HUES64 (cell line): ENCODE results near the gene ALKBH2.
A peak's percentile ranks its signal among the peaks of the same experiment; 100 is the strongest.
"Not testable (repeated sequence)": the region's sequence is repeated elsewhere in the genome, so short reads cannot be mapped to it uniquely, and the experiment has no call there.

Experiments
- H3K27ac ChIP-seq: 2 replicates; pipeline ENCODE4 v1.7.0; 2013; ENCODE audit warnings: low read depth, low read length, inconsistent platforms
- H3K27me3 ChIP-seq: 2 replicates; pipeline ENCODE4 v1.6.1; 2013; ENCODE audit warnings: mild to moderate bottlenecking, low read length; ENCODE audit not compliant: insufficient read depth
- H3K36me3 ChIP-seq: 2 replicates; pipeline ENCODE4 v1.6.1; 2013; ENCODE audit warnings: mild to moderate bottlenecking, low read length; ENCODE audit not compliant: insufficient read depth
- H3K4me1 ChIP-seq: 2 replicates; pipeline ENCODE4 v1.6.1; 2013; ENCODE audit warnings: mild to moderate bottlenecking, low read length, moderate library complexity; ENCODE audit not compliant: insufficient read depth
- H3K4me3 ChIP-seq: 2 replicates; pipeline ENCODE4 v1.5.1; 2013; ENCODE audit warnings: mild to moderate bottlenecking, low read length, moderate library complexity
- H3K9ac ChIP-seq: 2 replicates; pipeline ENCODE4 v1.6.1; 2013; ENCODE audit warnings: mild to moderate bottlenecking, low read depth, low read length
- H3K9me3 ChIP-seq: 2 replicates; pipeline ENCODE4 v1.6.1; 2013; ENCODE audit warnings: low read depth, low read length; ENCODE audit not compliant: insufficient read depth
- WGBS: fragments of 150-250, 120-280 bp; methylation state at CpG from one replicate; pipeline ENCODE4 v1.1.7; 2013; ENCODE audit warnings: missing lambda C conversion rate; 5-methylcytosine and 5-hydroxymethylcytosine counted together

The ALKBH2 gene

GRCh38 chr12:109065154-109065852 is 28.0 kb downstream of the ALKBH2 start:
- Histone ChIP-seq H3K9ac (no peak overlapping the region), H3K27ac (no peak overlapping the region), H3K4me3 (no peak overlapping the region), H3K36me3 (no peaks in the 10 kb centered on the region; the same call in 1 of the 2 replicates), H3K9me3 (no peaks in the 10 kb centered on the region), H3K27me3 (no peaks in the 10 kb centered on the region), H3K4me1 (peaks cover 14% of the 10 kb centered on the region)
- WGBS, result 89% methylated on average over 4 of the region's 5 CpGs

- H3K9me3 ChIP-seq, result no peaks in the 10 kb centered on the region
- H3K4me3 ChIP-seq, result no peak overlapping the region
- H3K36me3 ChIP-seq, result no peaks in the 10 kb centered on the region; the same call in 1 of the 2 replicates
- peaks cover 4% of the 10 kb centered on the region for H3K4me1 ChIP-seq
- H3K27me3 ChIP-seq, result no peaks in the 10 kb centered on the region
- no peak overlapping the region for H3K9ac ChIP-seq
- 94% methylated on average over 3 of the region's 3 CpGs for WGBS
- no peak overlapping the region for H3K27ac ChIP-seq
Measured at GRCh38 chr12:109064143-109064542, 29.1 kb downstream of the ALKBH2 start.

- Histone ChIP-seq H3K27me3 (no peaks in the 10 kb centered on the region), H3K36me3 (no peaks in the 10 kb centered on the region; the same call in 1 of the 2 replicates), H3K27ac (no peak overlapping the region), H3K4me1 (no peaks in the 10 kb centered on the region), H3K9ac (no peak overlapping the region), H3K4me3 (no peak overlapping the region), H3K9me3 (no peaks in the 10 kb centered on the region)
- WGBS, result 91% methylated on average over 6 of the region's 6 CpGs
Measured at GRCh38 chr12:109058773-109059172, 34.5 kb downstream of the ALKBH2 start.

- Histone ChIP-seq H3K27me3 (no peaks in the 10 kb centered on the region), H3K9me3 (no peaks in the 10 kb centered on the region), H3K4me1 (no peaks in the 10 kb centered on the region; the same call in 1 of the 2 replicates), H3K27ac (no peak overlapping the region), H3K4me3 (no peak overlapping the region), H3K36me3 (no peaks in the 10 kb centered on the region; the same call in 1 of the 2 replicates), H3K9ac (no peak overlapping the region)
- WGBS, result 98% methylated on average over 1 of the region's 1 CpG
Measured at GRCh38 chr12:109057376-109057775, 35.9 kb downstream of the ALKBH2 start.

- H3K4me1 ChIP-seq, result no peaks in the 10 kb centered on the region; the same call in 1 of the 2 replicates
- no peak overlapping the region for H3K27ac ChIP-seq
- H3K27me3 ChIP-seq, result no peaks in the 10 kb centered on the region
- H3K9me3 ChIP-seq, result no peaks in the 10 kb centered on the region
- WGBS, result 87% methylated on average over 2 of the region's 3 CpGs
- H3K36me3 ChIP-seq, result no peaks in the 10 kb centered on the region; the same call in 1 of the 2 replicates
- H3K9ac ChIP-seq, result no peak overlapping the region
- H3K4me3 ChIP-seq, result no peak overlapping the region
Measured at GRCh38 chr12:109056891-109057290, 36.4 kb downstream of the ALKBH2 start.

GRCh38 chr12:109054520-109054919 is 38.8 kb downstream of the ALKBH2 start:
- Histone ChIP-seq H3K4me1 (no peaks in the 10 kb centered on the region; the same call in 1 of the 2 replicates), H3K27ac (no peak overlapping the region), H3K27me3 (no peaks in the 10 kb centered on the region), H3K9me3 (no peaks in the 10 kb centered on the region), H3K4me3 (no peak overlapping the region), H3K9ac (no peak overlapping the region), H3K36me3 (no peaks in the 10 kb centered on the region; the same call in 1 of the 2 replicates)

- not testable (repeated sequence) for H3K9ac ChIP-seq, H3K9me3 ChIP-seq, H3K36me3 ChIP-seq, H3K27me3 ChIP-seq, H3K4me1 ChIP-seq, H3K27ac ChIP-seq
- 91% methylated on average over 4 of the region's 4 CpGs for WGBS
- H3K4me3 ChIP-seq, result peak overlapping the region; percentile 93; the same call in 1 of the 2 replicates
Measured at GRCh38 chr12:109054124-109054513, 39.2 kb downstream of the ALKBH2 start.

- H3K9me3 ChIP-seq, result no peaks in the 10 kb centered on the region
- peak overlapping the region; percentile 93 for H3K4me3 ChIP-seq
- H3K27ac ChIP-seq, result no peak overlapping the region
- H3K27me3 ChIP-seq, result no peaks in the 10 kb centered on the region
- WGBS, result 55% methylated on average over 9 of the region's 9 CpGs
- H3K4me1 ChIP-seq, result no peaks in the 10 kb centered on the region; the same call in 1 of the 2 replicates
- peak overlapping the region; percentile 60; the same call in 1 of the 2 replicates for H3K9ac ChIP-seq
- H3K36me3 ChIP-seq, result no peaks in the 10 kb centered on the region; the same call in 1 of the 2 replicates
Measured at GRCh38 chr12:109053382-109054123, 39.7 kb downstream of the ALKBH2 start.

GRCh38 chr12:109052414-109053323 is 40.6 kb downstream of the ALKBH2 start, which contains the start of gene USP30:
Gene USP30 (plus strand): TSS chr12:109052576. CDS start chr12:109052679, 103 bp downstream.
- Histone ChIP-seq H3K9me3 (no peaks in the 10 kb centered on the region), H3K36me3 (no peaks in the 10 kb centered on the region), H3K9ac (peak within 1 kb of the TSS; percentile 60), H3K4me3 (peak within 1 kb of the TSS; percentile 93), H3K27me3 (no peaks in the 10 kb centered on the region), H3K4me1 (no peaks in the 10 kb centered on the region; the same call in 1 of the 2 replicates), H3K27ac (no peak within 1 kb of the TSS)
- under 1% methylated on average over 61 of the region's 61 CpGs for WGBS

- no peak overlapping the region for H3K9ac ChIP-seq
- no peaks in the 10 kb centered on the region; the same call in 1 of the 2 replicates for H3K4me1 ChIP-seq
- peak overlapping the region; percentile 93 for H3K4me3 ChIP-seq
- H3K36me3 ChIP-seq, result no peaks in the 10 kb centered on the region
- WGBS, result 37% methylated on average over 6 of the region's 6 CpGs
- no peaks in the 10 kb centered on the region for H3K27me3 ChIP-seq
- no peak overlapping the region for H3K27ac ChIP-seq
- H3K9me3 ChIP-seq, result no peaks in the 10 kb centered on the region
Measured at GRCh38 chr12:109052097-109052413, 41.2 kb downstream of the ALKBH2 start.
